UCSD-AML1 (cell line): ENCODE data around the gene PLA2G4E.

ENCODE experiments used
- DNase-seq: peaks from one replicate; lab custom pipeline; 2025; ENCODE audit not compliant: unreplicated experiment; lab: John Stamatoyannopoulos, UW

The PLA2G4E gene

DNA sequence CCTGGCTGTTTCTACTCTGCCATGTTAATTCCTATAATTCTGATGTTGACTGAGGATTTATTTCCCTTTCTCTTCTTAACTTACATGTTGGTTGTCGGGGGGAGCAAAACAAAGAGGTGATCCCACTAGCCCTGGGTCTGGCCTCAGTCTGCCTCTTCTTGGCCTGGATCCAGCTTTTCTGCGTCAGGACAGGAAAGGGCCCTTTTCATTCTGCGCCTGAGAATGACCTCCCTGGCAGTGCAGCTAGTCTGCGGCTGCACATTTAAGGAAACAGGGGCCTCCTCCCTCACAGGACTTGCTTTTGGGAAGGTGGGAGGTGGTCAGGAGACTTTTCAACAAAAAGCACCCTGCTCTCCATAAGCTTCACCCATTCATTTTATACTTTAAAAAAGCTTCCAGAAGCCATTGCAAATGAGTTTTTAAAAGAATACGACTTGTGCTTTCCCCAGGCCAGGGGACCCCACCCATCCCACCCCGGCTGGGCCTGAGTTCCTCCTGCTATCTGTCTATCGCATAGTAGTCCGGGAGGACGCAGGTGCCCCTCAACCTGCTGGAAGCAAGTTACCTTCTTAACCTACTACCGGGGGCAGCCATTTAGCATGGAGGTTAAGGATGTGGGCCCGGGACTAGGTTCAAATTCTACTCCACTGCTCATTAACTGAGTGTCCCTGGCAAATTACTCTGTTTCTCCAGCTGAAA is 27.2 kb downstream of the PLA2G4E start:
- DNase-seq = no peak

DNA sequence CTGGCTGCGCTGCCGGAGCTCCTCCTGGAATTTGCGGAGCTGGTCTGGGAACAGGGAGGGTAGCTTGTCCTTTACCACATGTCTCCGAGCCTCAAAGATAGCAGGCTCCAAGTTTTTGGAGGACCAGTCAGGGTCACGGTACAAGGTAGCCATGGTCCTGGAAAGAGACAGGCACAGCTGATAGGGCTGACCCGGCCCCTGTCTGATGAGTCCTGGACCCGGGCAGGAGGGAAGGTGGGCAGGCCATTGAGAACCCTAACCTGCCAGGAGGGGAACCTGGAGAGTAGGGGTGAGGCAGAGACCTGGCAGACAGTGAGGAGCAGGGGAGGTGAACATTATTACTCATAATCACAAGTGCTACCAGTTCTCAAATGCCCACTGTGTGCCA is 28.0 kb downstream of the PLA2G4E start:
- DNase-seq = no peak

DNA sequence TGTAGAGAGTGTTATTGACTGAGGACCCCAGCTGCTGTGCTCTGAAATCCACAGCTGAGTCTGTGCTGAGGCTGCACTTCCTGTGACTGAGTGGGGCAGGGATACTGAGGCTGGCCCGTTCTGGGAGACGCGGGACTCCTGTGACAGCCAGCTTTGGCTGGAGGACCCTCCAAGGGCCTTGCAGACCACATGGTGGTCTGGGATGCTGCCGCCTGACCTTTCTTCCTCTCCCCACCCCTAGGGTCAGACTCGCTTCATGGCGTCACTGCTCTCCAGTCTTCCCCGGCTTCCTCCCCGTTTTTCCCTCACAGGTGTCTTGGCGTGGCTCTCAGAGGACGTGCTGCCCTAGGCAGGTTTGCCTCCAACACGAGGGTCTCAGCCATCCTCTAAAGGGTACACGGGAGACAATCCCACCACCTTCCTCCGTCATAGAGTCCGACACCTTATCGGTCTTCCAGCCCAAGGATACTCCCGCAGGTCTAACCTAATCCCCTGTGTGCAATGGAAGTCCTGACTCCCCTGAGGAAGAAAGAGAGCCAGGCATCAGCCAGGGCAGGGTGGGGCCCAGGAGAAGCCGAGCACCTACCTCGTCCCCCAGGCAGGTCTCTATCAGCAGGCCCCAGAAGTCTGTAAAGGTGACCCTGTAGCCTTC is 28.6 kb downstream of the PLA2G4E start:
- no peak for DNase-seq

DNA sequence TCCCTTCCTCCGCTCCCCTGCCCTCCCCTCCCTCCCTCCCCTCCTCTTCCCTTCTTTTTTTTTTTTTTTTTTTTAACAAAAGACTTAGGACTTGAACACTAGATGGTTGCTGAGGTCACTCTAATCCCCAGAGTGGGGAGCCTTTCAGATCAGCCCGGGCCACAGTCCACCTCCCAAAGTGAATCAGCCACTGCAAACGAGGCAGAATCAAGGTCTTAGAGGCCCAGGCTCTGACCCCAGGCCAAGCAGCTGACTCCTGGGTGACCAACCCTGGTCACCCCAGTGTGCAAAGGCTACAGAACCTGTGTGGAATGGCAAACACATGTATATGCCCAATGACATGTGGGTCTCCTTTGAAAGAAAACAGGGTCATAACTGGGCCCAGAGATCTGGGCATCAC is 30.2 kb downstream of the PLA2G4E start:
- no peak for DNase-seq

DNA sequence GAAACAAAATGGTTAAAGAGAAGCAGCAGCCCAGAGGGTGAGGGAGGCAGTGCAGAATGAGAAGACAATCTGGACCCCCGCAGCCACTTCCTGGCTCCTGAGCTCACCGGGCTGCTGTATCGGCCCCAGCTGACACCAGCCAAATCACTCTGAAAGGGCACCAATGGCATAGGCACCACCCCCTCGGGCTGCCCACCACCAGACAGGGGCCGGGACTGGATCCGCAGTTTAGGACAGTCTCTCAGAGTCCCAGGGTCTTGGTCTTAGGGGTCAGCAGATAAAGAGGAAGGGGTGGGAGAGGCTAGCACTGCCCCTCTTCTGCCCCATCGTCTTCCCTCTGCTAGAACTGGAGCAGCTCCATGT is 30.6 kb downstream of the PLA2G4E start:
- no peak for DNase-seq

DNA sequence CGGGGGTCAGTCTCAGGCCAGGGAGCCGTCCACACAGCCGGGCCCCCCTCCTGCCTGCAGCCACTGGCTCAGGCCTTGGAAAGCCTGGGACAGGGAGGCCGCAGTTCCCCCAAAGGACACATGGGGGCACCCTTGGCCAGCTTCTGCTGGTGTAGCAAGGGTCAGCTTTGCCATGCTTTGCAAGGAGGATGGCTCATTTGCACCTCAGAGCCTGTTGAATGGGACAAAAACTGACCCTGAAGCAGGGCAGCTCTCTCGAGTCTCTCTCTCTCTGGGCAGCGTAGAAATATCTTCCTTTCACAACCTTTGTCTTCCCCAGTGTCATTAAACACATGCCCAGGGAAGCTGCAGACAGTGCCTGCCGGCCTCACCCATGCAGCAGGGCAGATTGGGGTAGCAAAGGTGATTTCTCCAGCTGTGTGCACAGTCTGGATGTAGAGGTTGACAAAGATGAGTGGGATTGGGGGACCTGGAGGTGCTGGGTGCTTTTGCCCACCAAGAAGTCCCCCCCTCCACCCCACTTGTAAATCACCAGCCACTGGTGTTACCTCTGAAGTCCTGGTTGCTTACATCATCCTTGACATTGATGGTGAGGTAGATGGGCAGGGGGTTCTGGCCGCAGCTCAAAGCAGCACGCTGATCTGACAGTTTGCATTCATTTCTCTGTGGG is 31.1 kb downstream of the PLA2G4E start:
- peak; percentile 81 for DNase-seq

DNA sequence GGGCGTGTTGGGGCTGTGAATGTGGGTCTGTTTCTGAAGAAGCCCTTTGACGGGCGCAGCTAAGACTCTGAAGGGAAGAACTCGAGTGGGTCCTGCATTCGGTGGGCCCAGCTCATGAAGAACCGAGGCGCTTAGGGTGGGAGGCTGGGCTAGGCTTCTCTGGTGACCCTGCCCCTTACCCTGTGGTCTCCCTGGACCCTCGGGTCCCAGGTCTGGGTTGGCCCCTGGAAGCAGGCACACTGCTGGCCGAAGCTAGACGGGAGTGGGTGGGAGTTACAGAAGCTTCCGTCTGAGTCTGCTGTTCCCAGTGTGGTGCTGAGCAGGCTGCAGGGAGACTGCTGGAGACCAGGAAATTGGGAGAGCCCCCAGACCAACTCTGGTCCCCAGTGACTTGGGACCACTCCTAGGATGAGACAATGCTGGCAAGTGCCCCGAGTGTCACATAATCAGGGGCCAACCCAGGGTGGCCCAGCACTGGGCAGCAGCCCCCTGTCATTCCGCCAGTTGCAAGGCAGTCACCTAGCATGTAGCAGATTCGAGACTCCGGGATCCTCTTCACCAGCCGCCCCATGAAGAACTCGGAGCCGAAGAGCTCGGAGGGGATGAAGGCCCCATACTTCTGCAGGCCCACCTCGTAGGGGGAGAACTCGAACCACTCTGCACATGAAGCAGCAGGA is 31.8 kb downstream of the PLA2G4E start:
- no peak for DNase-seq

DNA sequence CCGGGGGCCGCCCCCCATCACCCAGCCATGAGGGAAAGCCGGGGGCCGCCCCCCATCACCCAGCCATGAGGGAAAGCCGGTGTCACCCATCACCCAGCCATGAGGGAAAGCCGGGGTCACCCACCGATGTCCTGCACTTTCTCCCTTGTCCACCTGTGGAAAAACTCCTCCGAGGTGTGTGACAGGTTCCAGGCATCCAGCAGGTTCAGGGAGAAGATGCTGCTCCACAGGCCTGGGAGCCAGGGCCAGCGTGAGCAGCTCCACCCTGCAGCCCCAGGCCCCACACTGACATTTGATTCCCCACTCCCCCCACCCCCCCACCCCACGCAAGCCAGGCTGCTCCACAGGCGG is 32.9 kb downstream of the PLA2G4E start:
- no peak for DNase-seq

DNA sequence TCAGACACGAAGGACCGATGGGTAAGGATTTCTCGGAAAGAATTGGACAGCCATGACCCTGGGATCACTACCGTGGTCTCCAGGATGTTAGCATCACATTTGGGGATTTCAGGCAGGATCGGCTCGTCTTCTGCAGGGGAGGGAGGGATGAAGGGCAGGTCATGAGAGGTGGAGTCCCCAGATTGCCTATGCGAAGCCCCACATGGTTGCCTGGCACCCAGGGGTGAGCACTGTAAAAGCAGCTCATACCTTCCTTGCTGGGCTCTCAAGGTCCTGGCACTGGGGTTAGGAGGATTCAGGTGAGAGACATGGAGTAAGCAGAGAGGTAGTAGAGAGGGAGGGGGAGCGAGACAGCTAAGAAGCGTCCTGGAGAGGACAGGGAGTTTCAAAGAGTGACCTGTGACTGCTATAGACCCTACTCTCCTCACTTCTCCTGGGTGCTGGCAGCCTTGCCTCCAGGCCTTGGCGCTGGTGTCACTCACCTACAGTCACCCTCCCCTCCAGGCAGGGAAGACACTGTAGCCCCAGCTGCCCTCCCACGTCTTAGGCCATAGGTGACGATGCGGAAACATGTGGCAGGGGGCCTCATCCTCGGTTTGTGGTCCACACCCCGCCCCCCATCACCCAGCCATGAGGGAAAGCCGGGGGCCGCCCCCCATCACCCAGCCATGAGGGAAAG is 33.5 kb downstream of the PLA2G4E start:
- no peak for DNase-seq

DNA sequence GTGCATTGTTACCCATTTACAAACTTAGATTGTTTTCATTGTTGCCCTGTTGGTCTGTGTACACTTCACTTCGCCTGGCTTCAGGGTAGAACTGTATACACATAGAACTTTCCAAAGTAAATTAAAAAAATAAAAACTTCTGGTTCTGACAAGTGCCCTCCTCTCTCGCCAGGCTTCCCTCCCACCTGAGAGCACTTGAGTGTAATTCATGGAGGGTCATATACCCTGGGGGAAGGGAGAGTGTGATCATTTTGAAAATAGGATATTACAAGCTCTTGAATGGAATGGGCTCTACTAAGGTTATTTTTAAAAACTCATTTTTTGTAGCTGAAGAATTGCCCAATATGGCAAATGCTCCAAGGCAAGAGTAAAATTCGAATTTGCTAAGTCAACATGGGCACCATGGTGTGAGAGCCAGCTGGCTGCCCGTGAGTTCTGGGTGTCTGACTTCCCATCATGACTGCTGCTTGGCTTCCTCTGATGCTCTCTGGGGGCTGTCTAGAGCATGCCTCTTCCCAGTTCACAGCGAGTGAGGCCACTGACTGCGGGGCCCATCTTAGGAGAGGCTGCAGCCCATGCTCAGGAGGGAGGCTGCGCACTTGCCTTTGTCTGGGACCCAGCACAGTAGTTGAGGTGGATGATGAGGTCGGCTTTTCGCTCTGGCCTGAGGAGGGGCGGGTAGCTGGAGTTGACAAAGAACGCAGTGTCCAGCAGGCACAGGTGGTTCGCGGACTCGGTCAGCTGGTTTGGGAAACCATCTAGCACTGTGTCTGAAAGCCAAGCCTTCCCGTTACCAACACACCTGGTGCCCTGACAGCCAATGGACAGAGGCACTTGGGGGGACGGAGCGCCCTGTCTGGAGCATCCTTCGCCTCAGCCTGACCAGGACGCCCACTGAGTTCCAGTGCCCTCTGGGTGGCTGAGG is 35.3 kb downstream of the PLA2G4E start:
- DNase-seq = no peak

DNA sequence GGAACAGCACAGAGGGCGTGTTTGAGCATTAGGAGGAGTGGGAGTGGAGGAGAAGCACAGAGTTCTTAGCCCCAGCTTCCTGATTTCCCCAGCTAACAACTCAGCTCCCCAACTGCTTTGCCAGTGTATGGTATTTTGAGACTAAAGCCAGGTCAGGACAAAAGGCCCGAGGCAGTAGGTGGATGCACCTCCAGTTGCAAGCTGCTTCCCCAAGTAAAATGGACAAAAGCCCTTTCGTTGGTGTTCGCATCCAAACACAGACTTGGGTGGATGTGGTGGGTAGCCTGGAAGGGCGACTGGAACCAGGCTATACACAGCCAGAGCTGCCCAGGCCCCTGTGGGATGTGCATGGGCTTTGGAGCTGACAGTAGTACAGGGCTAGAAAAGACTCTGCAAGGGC is 36.2 kb downstream of the PLA2G4E start:
- DNase-seq = no peak

DNA sequence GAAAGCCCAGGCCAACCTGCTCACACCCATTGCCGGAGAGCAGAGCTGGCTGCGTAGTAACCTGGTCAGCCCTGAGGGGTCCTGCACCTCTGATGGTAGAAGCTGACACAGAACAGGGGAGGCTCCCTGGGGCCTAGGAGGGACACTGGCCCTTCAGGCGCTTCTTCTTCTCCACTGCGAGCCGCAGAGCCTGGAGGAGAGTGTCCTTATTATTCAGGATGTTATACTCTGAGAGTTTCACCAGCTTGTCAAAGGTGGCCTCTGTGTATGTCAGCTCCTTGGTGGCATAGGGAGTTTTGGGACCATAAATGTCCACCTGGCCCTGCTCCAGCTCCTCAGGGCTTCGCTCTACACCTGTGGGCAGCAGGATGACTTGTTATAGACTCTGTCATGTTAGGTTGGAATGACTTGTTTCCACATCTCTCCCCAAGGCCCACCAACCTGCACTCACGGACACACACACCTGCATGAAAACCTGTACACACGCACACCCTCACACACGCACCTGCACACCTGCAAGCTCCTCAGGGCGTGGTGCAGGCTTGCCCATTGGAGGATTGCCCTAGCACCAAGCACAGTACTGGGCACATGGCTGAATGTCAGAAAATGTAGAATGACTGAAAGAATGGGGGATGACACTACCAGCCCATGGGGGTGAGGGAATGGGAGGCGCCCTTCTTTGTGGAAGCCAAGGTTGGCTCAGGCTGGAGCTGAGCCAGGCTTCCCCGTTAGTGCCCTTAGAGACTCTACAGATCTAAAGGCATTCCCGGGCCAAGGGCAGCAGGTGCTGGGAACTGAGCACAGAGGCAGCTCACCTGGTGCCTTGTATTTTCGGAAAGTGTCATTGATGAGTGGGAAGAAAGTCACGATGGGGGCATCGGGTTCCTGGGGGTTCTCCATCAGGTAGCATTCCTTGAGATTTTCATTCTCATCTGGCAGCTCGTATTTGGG is 36.9 kb downstream of the PLA2G4E start:
- DNase-seq = no peak

DNA sequence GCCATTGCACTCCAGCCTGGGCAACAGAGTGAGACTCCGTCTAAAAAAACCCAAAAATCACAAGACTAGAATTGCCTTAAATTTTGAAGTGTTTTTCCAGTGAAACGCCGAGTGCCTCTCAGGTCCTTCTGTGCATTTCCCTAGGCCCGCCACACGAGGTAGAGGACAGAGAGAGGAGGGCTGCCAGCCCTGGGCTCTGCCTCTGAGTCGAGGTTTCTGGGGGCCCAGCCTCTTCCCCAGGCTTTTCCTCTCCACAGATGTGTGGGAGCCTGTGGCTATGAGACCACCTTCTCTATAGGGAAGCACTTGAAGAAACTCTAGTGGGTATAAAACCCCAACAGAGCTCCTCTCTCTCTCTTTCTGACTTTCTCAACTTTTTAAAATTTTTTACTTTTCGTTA is 37.6 kb downstream of the PLA2G4E start:
- no peak for DNase-seq

DNA sequence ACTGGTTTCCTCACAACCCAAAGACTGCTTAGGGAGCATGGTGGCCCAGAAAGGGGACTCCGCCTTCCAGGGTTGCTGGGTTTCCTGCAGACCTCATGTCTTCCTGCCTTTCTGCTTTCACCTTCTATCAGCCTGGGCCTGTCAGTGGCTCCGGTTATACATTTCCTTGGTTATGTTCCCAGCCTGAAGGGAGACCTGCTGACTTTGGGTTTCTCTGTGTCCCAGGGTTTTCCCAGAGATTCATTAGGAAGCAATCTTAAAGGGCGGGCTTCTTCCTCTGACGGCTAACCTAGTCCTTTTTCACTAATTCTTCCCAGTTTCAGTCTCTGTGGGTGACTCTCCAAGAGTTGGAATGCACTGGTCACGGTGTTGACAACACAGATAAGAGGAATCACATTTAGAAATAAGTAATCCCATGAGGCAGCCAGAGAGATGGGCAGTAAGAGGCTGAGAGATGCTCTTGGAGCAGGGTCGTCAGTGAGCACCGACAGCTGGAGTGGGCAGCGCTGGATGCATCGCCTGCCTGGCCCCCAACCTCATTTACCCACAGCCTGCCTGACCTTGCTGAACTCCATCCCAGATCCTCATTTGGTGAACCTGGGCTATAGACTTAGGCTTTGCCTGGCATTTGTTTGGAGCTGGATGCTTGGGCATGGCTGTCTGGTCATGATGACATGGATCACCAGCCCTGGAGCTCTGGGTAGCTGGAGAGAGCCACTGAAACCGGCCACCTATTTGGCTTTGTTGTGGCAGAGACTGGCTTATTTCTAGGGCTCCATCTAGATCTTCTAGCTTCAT is 38.5 kb downstream of the PLA2G4E start:
- peak; percentile 24 for DNase-seq

DNA sequence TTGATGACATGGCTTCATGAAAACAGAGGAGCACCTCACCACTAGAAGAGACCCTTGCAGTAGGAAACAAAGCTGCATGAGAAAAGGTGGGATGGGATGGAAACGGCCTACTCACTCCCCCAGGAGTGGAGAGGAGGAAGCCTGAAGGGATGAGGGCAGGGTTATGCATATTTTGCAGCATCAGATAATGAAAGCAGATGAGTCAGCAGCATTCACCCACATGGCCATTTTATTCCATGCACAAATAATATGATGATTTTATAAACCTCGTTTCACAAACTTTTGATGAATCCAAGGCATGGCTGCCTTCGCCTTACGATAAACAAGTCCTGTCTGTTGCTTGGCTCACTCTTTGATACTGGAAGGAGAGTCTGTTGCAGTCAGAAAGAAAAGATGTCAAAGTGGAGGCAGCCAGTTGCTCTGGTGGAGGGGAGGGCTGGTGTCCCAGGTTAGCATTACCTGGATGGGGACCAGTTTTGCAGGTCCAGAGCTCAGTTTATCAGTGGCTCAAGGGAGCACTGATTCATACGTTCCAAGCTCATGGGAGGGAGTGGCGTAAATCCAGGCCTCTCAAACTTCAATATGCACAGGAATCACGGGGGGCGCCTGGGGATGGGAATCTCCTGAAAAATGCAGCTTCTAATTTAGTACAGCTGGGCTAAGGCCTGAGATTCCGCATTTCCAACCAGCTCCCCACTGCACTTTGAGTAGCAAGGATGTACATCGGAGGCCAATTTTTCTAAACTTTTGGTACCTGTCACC is 39.3 kb downstream of the PLA2G4E start:
- DNase-seq = no peak

DNA sequence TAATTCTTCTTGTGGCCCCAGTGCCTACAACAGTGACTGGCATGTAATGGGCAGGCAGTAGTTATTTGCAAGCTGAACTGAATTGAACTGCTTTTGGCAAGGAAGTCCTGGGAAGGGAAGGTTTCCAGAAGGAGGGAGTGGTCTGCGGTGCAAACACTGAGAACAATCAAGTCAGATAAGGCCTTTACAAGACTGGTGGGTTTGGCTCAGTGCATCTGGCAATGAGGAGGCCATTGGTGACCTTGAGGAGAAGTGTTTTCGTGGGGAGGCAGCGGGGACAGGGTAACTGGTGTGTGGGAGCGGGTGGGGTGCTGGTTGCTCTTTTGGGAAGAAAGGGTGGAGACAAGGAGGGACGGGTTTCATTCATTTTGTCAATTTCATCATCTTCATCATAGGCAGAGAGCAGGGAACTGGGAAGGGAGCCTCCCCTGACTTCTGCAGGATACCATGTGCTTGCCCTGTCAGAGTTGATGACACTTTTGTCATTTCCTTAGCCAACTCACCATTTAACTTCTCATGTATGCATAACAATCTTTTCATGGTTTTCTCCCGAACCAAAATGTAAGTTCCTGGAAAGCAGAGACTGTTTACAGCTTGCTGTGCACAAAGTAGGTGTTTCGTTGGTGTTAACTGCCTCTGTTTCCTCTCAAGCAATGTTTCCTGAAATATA is 40.1 kb downstream of the PLA2G4E start:
- DNase-seq = no peak
